Measurements from ENCODE around the gene EFHC2. TPM values are rescaled to one million over a fixed set of nuclear protein-coding genes. Genes with fewer than 3 reads are reported as not detected.

The EFHC2 gene
- total RNA-seq, 1 experiment from 2014 or later: not detected

GRCh38 chrX:44282753-44283152 lies 60.7 kb downstream of the EFHC2 start:
- Histone ChIP-seq H3K9me2 (ENCODE audit: insufficient read depth) (no peaks in the 10 kb centered on the region), H3K4me3 (replicated peaks in 1 of 2; ENCODE audit: low read depth in 1 of 2, low read length in 2 of 2) (no peak overlapping the region), H3K79me2 (ENCODE audit: insufficient read depth, low read length) (no peaks in the 10 kb centered on the region), H2AFZ (ENCODE audit: low read depth, low read length, poor library complexity, severe bottlenecking) (no peak overlapping the region), H3K27me3 (ENCODE audit: insufficient read depth, low read length) (no peaks in the 10 kb centered on the region), H3K4me2 (ENCODE audit: low read length) (no peak overlapping the region), H3K9me3 (ENCODE audit: control insufficient read depth in 1 of 2, insufficient read depth in 1 of 2, low read depth in 1 of 2, low read length in 2 of 2) (no peaks in the 10 kb centered on the region), H3K27ac (ENCODE audit: low read depth, low read length) (no peak overlapping the region), H3K9ac (ENCODE audit: low read length) (no peak overlapping the region), H3K36me3 (ENCODE audit: control insufficient read depth in 1 of 2, insufficient read depth in 2 of 2, low read length in 2 of 2) (no peaks in the 10 kb centered on the region), H3K4me1 (ENCODE audit: control insufficient read depth in 1 of 2, insufficient read depth in 2 of 2, low read length in 2 of 2) (no peaks in the 10 kb centered on the region), H4K20me1 (ENCODE audit: insufficient read depth) (no peaks in the 10 kb centered on the region)
- POLR2A ChIA-PET: no interaction called here
- RAD21 ChIA-PET (ENCODE audit: low non-redundant PET in 1 of 2, low total read pairs in 2 of 2, uncharacterized antibody in 2 of 2, unreplicated experiment in 2 of 2): no interaction called here
- intact Hi-C loops (cut with micrococcal nuclease): no loop called here
- ATAC-seq (no peak), DNase-seq (ENCODE audit: low read depth, low spot score) (no peak)
- BruUV-seq (replicated peaks): no TSS peak
- TF ChIP-seq POLR2A (IDR thresholded peaks at IDR 0.05; ENCODE audit: borderline replicate concordance, extremely low read depth, insufficient read depth, insufficient read length): no peak
- CTCF ChIA-PET: no interaction called here

GRCh38 chrX:44280116-44280515 lies 63.4 kb downstream of the EFHC2 start:
- Histone ChIP-seq H3K9me2 (ENCODE audit: insufficient read depth) (no peaks in the 10 kb centered on the region), H3K9me3 (ENCODE audit: control insufficient read depth in 1 of 2, insufficient read depth in 1 of 2, low read depth in 1 of 2, low read length in 2 of 2) (no peaks in the 10 kb centered on the region), H3K27ac (ENCODE audit: low read depth, low read length) (no peak overlapping the region), H3K9ac (ENCODE audit: low read length) (no peak overlapping the region), H3K36me3 (ENCODE audit: control insufficient read depth in 1 of 2, insufficient read depth in 2 of 2, low read length in 2 of 2) (no peaks in the 10 kb centered on the region), H4K20me1 (ENCODE audit: insufficient read depth) (no peaks in the 10 kb centered on the region), H3K27me3 (ENCODE audit: insufficient read depth, low read length) (no peaks in the 10 kb centered on the region), H3K79me2 (ENCODE audit: insufficient read depth, low read length) (no peaks in the 10 kb centered on the region), H3K4me1 (ENCODE audit: control insufficient read depth in 1 of 2, insufficient read depth in 2 of 2, low read length in 2 of 2) (no peaks in the 10 kb centered on the region), H3K4me3 (replicated peaks in 1 of 2; ENCODE audit: low read depth in 1 of 2, low read length in 2 of 2) (no peak overlapping the region), H3K4me2 (ENCODE audit: low read length) (no peak overlapping the region), H2AFZ (ENCODE audit: low read depth, low read length, poor library complexity, severe bottlenecking) (no peak overlapping the region)
- ChIA-PET RAD21 (ENCODE audit: low non-redundant PET in 1 of 2, low total read pairs in 2 of 2, uncharacterized antibody in 2 of 2, unreplicated experiment in 2 of 2) (no interaction called here), CTCF (no interaction called here), POLR2A (no interaction called here)
- DNase-seq (ENCODE audit: low read depth, low spot score) (no peak), ATAC-seq (no peak)
- intact Hi-C loops (cut with micrococcal nuclease): no loop called here
- BruUV-seq (replicated peaks): no TSS peak
- TF ChIP-seq CTCF (IDR thresholded peaks at IDR 0.05 in 2 of 3, conservative IDR thresholded peaks at IDR 0.05 in 1 of 3; ENCODE audit: borderline replicate concordance in 1 of 3, insufficient read depth in 1 of 3, low read depth in 2 of 3, low read length in 2 of 3): no peak
- no peak for TF ChIP-seq ZNF274 (IDR thresholded peaks at IDR 0.05; ENCODE audit: low read depth, low read length)
- TF ChIP-seq EZH2 (IDR thresholded peaks at IDR 0.05): no peak
- TF ChIP-seq ELF1 (IDR thresholded peaks at IDR 0.05; ENCODE audit: borderline replicate concordance, low read depth): no peak
